GM21786 (cell line): ENCODE data around the gene LUZP2.
"Not testable (repeated sequence)": the region's sequence is repeated elsewhere in the genome, so short reads cannot be mapped to it uniquely, and the experiment has no call there.

Source experiments
- ATAC-seq: cut with Tn5 transposase; IDR thresholded peaks from one replicate; pipeline ENCODE4 v1.9.1; 2021; ENCODE audit not compliant: unreplicated experiment

Gene LUZP2

DNA sequence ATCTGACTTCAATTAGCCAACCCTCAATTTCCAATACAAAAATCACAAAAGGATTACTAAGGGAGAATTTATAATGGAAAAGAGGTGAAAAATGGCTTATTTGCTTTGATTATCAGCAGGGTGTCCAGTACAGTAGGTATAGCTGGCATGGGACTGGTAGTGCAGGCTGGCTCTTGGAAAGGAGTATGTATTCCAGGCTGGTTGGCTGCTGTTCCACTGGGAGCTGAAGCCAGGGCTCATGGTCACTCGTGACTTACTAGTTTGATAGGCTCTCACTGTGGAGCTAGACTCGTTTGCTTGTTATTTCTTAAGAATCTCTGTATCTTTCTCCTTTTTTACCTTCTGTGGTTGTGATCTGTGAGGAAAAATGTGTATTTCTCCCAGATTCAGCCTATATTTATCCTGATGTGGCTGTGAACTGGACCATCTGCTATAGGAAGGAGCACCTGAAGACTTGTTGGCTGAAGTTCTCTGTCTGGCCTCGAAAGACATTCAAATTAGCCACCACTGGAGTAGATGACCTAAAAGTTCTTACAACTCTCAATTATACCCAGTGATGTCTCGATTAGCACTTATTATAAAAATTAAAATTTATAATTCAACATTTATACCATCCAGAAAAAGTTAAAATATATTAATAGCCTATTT lies 395.1 kb downstream of the LUZP2 start:
- not testable (repeated sequence) for ATAC-seq

DNA sequence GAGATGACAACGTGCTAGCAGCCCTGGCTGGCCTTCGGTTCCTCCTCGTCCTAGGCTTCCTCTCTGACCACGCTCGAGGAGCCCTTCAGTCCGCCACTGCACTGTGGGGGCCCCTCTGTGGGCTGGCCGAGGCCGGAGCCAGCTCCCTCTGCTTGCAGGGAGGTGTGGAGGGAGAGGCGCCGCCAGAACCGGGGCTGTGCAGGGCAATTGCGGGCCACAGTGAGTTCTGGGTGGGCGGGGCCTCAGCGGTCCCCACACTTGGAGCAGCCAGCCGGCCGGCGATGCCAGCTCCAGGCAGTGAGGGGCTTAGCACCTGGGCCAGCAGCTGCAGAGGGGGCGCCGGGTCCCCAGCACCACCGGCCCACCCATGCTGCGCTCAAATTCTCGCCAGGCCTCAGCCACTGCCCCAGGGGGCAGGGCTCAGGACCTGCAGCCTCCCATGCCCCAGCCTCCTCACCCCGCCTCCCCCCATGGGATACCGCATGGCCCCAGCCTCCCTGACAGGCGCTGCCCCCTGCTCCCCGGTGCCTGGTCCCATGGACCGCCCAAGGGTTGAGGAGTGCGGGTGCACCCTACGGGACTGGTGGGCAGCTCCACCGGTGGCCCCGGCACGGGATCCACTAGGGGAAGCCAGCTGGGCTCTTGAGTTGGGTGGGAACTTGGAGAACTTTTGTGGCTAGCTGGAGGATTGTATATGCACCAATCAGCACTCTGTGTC lies 399.4 kb downstream of the LUZP2 start:
- ATAC-seq = no peak

DNA sequence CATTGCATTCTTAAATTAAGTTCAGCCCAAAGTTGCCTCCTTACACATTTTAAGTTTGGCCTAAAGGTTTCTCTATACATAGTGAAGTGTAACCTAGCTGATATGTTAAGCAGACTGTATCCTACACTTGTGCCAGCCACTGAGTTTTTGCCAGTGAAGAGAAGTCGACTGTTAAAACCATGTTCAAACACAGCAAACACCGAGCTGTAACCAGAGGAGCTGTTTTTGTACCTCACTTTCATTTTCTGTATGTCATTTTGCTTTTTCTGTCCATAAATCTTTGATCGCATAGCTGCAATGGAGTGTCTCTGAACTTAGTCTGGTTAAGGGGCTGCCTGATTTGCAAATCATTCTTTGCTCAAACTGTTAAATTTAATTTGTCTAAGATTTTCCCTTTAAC lies 403.7 kb downstream of the LUZP2 start:
- ATAC-seq = peak; percentile 70

DNA sequence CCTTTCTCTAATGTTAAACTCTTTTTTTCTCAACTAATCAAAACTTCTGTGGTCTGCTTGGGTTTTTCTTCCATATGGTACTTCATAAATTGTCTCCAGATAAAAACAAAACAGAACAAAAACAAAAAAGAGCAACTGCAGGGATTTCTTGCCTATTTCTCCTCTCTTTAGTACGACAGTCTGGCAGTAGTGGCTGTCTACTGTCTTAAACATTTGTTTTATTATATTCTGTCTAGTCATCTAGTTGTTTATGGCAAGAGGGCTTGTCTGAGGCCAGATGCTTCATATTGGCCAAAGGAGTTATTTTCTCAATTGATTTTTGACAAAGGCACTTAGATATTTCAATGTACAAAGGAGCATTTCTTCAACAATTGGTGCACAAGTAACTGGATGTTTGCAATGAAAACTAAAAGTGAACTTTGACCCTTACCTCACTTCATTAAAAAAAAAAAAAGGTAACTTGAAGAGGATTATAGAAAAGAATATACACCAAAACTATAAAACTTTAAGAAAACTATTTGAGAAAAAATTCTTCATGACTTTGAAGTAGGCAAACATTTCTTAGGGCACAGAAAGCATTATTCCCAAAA lies 404.2 kb downstream of the LUZP2 start:
- peak; percentile 19 for ATAC-seq

DNA sequence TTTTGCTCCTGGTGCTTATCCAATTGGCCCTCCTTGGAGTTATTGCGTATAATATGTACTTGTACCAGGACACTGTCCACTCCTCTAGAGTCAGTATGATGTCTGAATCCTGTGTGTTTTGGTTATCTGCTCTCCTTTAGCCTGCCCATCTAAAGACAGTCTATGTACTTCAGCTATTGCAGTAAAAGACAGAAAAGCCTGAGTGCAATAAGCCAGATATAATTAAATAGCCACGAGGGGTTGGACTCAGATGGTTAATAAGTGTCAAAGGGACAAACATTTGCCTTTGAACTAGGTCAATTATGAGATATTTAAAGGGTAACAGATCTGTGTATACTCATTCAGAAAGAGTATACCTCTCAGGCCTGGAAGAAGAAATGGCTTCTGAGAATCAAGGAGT lies 406.7 kb downstream of the LUZP2 start:
- ATAC-seq = no peak

DNA sequence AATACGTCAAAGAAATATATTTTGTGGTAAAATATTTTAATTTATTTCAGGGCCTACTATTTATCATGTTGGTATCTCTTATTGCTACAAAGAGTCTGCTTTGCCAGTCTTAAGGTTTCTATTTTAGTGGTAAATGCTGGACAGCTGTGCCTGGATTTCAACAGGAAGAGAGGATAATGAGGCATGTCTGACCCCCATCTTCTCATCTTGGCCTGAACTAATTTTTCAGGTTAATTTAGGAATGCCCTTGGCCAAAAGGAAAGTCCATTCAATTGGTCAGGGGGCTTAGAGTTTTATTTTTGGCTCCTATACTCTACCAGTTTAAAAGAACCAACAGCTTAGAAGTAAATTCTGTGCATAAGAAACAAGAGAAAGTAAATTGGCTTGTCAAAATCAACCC lies 428.2 kb downstream of the LUZP2 start:
- no peak for ATAC-seq

DNA sequence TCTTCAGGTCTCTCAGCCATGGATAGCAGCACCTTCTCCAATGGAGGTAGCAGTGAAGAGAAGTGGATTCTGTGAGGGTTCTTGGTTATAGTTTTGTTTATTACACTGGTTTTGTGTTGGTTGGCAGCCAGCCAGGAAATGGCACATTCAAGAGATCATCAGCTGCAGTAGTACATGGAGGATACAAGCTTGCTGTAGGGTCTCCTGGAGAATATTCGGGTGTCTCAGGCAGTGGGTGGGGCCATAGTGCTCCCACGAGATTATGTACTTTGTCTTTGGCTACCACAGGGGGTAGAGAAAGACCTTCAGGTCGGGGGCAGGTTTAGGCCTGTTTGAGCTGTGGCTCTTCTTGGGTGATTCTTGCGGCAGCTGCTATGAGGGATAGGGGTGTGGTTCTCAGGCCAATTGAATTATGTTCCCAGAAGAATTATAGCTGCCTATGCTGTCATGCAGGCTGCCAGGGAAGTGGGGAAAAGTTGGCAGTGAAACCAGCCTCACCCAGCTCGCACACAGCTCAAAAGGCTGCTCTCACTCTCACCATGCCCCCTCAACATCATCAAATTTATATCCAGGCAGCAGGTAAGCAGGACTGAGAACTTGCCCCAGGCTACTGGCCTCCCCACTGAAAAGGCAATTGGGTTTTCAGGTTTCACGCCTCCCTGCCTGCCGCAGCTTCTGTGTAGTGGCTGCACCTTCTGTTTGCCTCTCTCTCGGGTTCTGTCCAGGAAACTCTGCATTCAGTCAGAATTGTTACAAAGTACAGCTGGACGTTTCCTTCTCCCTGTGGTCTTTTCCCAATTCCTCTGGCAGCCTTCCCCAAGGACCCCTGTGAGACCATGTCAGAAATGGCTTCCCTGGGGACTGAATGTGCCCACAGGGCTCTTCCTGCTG lies 435.5 kb downstream of the LUZP2 start:
- no peak for ATAC-seq

DNA sequence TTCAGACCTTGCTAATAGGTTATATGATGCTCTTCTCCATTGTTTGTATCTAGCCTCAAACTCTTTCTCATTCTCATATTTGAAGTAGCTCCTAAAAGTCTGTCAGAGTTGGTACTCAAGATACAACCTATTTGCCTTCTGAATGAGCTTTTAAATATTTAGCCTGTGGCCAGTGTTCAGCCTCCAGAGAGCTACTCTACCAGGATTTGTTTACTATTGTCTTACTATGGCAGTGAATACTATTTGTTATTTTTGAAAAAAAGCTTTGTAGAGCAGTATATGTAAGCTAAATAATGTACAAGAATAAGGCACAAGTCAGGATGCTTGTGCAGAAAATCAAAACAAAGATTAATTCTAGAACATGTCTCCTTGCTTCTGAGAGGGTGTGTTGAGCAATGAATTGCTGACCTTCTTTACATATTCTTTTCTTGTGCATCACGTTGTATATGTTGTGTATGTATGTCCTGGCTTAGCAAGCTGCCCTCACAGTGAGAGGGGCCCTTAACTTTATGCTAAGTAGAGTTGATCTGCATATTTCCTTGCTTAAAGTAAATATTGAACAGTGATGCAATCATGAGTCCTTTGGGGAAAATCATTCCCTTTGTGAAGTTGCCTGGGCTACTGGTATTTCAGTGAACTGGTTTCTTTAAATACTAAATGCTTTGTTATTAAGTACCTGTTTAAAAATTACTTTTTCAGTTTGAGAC lies 438.0 kb downstream of the LUZP2 start:
- no peak for ATAC-seq

DNA sequence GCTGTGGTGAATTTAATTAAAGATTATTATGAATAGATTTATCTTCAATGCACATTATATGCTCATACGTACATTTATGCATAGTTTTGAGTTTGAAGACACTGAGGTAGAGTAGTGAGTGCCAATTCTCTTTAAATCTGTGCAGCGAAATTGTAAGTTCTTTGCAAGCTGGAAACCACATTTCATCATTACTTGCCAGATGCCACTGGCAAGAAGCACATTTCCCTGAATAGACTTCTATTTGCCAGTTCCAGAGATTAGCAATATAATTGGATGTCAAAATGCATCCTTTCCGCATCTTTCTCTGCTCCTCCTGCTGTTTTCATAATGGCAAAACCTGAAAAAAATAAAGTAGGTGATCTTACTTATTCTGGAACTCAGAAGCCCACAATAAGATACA lies 448.0 kb downstream of the LUZP2 start:
- no peak for ATAC-seq

DNA sequence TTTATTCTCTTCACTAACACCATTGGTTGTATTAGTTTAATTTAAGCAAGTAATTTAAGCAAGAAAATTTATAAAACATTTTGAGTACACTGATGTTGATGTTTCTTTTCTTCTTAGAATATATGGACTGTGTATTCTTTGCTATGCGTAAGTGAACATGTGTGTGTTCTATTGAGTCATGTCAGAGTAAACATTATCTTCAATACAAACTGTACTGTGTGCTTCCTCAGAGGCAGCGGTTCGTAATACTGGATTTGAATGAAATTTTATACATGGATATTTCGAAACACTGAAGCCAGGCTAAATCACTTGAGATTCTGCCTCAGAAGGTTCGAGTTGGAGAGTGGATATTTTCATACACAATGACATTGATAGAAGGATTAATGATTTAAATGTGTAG lies 452.6 kb downstream of the LUZP2 start:
- ATAC-seq = no peak

DNA sequence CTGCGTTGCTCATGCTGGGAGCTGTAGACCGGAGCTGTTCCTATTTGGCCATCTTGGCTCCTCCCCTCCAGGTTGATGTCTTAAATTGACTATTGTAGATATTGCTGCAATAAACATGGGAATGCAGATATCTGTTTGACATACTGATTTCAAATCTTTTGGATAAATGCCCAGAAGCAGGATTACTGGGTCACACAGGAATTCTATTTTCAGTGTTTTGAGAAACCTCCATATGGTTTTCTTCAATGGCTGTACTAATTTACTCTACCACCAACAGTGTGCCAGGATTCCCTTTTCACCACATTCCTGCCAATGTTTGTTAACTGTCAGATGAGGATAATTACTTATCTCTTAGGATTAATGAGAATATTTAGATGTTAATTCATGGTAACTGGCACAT lies 467.0 kb downstream of the LUZP2 start:
- ATAC-seq = no peak

DNA sequence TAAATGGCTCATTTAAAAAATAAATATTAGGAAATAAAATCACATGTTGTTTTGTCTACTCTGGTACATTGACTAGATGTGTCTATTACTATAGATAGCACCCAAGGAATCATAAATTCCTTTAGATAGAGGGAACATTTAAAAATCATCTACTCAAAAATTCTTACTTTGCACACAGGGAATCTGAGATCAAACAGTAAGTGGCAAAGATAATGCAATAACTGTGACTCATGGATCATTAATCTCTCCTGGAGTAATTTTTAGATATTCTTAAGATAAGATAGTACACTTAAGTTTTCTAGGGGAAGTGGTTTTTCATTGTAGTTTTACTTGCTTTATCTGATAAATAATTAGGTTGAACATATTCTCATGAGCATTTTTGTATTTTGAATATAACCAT lies 468.9 kb downstream of the LUZP2 start:
- no peak for ATAC-seq

DNA sequence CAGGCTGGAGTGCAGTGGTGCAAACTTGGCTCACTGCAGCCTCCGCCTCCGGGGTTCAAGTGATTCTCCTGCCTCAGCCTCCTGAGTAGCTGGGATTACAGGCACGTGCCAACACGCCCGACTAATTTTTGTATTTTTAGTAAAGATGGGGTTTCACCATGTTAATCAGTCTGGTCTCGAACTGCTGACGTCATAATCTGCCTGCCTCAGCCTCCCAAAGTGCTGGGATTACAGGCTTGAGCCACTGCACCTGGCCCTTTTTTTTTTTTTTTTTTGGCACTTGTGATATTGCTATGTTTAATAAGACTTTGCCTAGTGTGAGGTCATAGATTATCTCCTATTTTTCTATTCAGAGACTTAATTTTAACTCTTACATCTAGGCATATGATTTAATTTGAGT lies 497.1 kb downstream of the LUZP2 start:
- not testable (repeated sequence) for ATAC-seq

DNA sequence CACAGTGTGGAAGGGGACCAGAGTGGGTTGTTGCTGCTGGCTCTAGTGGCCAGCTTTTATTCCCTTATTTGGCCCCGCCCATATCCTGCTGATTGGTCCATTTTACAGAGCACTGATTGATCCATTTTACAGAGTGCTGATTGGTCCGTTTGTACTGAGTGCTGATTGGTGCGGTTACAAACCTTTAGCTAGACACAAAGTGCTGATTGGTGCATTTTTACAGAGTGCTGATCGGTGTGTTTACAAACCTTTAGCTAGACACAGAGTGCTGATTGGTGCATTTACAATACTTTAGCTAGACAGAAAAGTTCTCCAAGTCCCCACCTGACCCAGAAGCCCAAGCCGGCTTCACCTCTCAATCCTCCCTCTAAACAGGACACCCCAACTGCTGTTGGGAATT lies 503.1 kb downstream of the LUZP2 start:
- ATAC-seq = not testable (repeated sequence)

DNA sequence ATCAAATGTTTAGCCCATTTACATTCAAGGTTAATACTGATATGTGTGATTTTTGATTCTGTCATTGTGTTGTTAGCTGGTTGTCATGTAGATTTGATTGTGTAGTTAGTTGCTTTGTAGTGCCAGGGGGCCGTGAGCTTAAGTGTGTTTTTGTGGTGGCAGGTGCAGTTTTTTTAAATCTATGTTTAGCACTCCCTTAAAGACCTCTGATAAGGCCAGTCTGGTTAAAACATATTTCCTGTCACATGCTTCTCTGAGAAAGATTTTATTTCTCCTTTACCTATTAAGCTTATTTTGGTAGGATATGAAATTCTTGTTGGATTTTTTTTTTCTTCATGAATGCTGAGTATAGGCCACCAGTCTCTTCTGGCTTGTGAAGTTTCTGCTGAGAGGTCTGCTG lies 540.6 kb downstream of the LUZP2 start:
- no peak for ATAC-seq

DNA sequence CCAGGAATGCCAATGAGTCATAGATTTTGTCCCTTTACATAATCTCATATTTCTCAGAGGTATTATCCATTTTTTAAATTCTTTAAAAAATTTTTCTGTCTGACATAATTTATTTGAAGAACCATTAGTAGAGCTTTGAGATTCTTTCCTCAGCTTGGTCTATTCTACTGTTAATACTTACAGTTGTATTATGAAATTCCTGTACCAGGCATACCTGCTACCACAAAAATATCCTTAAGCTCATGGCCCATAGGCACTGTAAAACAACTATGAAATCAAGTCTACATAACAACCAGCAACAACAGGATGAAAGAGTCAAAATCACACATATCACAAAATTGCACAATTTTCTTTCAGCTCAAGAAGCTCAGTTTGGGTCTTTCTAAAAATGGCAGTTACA lies 541.3 kb downstream of the LUZP2 start:
- ATAC-seq = no peak

DNA sequence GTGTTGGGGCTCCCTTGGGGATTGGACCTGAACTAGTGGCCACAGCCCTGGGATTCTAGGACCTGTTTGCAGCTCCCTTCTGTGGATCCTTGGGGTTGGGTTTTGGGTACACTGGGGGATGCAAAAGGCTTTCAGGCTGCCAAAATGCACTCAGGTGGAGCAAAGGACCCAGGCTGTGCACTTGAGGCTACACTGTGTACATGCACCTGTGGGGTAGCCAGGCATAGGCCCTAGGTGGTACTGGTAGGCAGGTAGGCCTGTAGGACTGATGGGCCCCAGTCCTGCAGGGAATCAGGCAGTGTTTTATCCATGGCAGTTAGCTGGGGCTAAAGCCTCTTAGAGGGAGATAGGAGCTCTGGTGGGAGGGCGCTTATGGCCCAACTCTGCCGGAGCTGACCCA lies 542.3 kb downstream of the LUZP2 start:
- ATAC-seq = no peak

DNA sequence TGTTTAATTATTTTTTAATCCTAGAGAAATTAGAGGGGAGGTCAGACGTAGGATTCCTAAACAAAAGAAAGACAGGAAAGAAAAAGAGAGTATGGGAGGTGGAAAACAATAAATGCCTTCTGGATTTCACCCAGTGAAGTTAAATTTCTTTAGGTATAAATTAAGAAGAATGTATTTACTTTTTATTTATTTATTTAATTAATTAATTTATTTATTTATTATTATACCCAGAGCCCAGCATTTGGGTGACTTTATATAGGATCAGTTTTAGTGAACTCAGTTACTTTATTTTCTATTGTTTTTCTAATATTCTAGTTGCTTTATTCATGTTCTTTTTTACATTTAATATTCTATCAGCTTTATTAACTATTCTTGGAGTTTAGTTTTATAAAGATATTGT lies 551.8 kb downstream of the LUZP2 start:
- no peak for ATAC-seq

DNA sequence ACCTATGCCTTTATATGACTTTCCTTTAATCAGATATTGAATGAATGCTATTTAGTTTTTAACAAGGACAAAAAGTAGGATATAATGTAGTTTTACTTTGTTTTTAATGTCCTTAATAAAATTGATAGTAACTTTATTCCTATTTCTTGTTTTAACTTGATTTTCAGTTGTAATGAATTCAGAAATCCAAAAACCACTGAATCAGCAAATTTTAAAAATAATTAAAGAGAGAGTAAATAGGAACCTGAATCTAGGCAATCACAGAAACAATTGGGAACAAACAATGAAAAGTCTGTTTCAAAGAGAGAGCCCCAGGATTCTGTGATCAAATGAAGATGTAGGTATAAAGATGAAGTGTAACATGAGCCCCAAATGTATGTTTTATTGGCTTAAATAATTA lies 556.0 kb downstream of the LUZP2 start:
- no peak for ATAC-seq

DNA sequence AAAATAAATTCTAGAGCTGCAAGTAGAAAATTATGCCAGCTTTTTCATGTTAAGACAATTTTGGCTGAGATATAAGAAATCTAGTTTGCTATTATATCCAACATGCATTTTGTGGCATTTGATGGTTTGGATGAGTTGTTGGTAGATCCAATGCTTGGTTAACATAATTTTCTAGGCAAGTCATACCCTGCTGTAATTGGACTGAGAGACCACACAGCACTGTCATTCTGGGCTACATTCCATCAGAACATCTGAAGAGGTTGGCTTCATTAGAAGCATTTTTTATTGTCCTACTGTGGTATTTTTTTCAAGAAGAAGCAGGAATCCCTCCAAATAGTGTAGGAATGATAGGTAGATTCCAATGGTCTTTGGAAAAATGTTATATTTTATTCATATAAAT lies 561.0 kb downstream of the LUZP2 start:
- no peak for ATAC-seq

DNA sequence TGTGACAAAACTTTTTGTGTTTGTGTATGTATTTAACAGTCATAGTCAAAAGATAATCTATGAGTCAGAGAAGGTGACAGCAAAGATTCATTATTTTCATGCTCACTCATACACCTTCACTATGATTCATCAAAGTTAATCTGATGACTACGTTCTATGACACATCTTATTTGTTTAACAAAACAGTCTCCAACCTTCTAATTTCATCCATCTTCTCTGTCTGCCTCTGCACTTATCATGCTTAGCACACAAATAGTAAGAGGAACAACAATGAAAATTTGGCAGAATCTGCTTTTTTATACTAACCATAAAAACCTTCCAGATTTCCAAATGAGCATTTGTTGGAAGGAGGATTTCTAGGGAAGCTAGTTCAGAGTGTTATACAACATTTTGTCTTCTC lies 568.9 kb downstream of the LUZP2 start:
- no peak for ATAC-seq
